Measurements from ENCODE around the gene BEST4.
A peak's percentile ranks its signal among the peaks of the same experiment; 100 is the strongest.
"Not testable (repeated sequence)": the region's sequence is repeated elsewhere in the genome, so short reads cannot be mapped to it uniquely, and the experiment has no call there.

BEST4 gene

GRCh38 chr1:44803062-44803311 lies 15.0 kb upstream of the BEST4 start:
- no peak for DNase-seq

- DNase-seq: peak in 23 of 58 donors; percentile 17 to 75 (median 51)
Measured at GRCh38 chr1:44802306-44803061, 14.5 kb upstream of the BEST4 start.

GRCh38 chr1:44801491-44802305 lies 13.7 kb upstream of the BEST4 start:
- peak in 1 of 58 donors; percentile 62 for DNase-seq

GRCh38 chr1:44799770-44800584 lies 12.0 kb upstream of the BEST4 start, which contains the start of gene PLK3:
Gene PLK3 (plus strand): TSS chr1:44800377. CDS start chr1:44800464, 87 bp downstream.
- peak; percentile 88 to 99 (median 98) for DNase-seq

- DNase-seq: no peak
Measured at GRCh38 chr1:44798481-44799365, 10.8 kb upstream of the BEST4 start.

- not testable (repeated sequence) for DNase-seq
Measured at GRCh38 chr1:44797886-44798285, 9.9 kb upstream of the BEST4 start.

GRCh38 chr1:44792736-44793502 lies 4.9 kb upstream of the BEST4 start:
- no peak for DNase-seq

- DNase-seq: no peak
Measured at GRCh38 chr1:44790968-44791801, 3.2 kb upstream of the BEST4 start.

GRCh38 chr1:44787506-44787905 lies 464 bp downstream of the BEST4 start:
- no peak for DNase-seq

- DNase-seq: no peak
Measured at GRCh38 chr1:44786841-44787426, 1.0 kb downstream of the BEST4 start.

GRCh38 chr1:44786138-44786840 lies 1.7 kb downstream of the BEST4 start:
- DNase-seq: peak in 10 of 58 donors; percentile 10 to 47 (median 22)

- no peak for DNase-seq
Measured at GRCh38 chr1:44785501-44786137, 2.4 kb downstream of the BEST4 start.

- DNase-seq: no peak
Measured at GRCh38 chr1:44785029-44785380, 3.0 kb downstream of the BEST4 start.

GRCh38 chr1:44784094-44785028 lies 3.6 kb downstream of the BEST4 start:
- DNase-seq: peak in 2 of 58 donors; percentile 10 to 46

GRCh38 chr1:44783697-44784093 lies 4.3 kb downstream of the BEST4 start:
- no peak for DNase-seq

GRCh38 chr1:44780583-44781121 lies 7.3 kb downstream of the BEST4 start:
- no peak for DNase-seq
